ENCODE measurements around the gene KIFC3. TPM values are rescaled to one million over a fixed set of nuclear protein-coding genes. Genes with fewer than 3 reads are reported as not detected.

Gene KIFC3
- total and polyA plus RNA-seq, 2 of the 13 experiments (the other 11 are each of a cell fraction or from before 2014, with no cell fraction given) = 42.1 to 45.3 TPM

GRCh38 chr16:57810197-57811031 is 8.1 kb upstream of the KIFC3 start (continued):
- TF ChIP-seq, protein P1, sequence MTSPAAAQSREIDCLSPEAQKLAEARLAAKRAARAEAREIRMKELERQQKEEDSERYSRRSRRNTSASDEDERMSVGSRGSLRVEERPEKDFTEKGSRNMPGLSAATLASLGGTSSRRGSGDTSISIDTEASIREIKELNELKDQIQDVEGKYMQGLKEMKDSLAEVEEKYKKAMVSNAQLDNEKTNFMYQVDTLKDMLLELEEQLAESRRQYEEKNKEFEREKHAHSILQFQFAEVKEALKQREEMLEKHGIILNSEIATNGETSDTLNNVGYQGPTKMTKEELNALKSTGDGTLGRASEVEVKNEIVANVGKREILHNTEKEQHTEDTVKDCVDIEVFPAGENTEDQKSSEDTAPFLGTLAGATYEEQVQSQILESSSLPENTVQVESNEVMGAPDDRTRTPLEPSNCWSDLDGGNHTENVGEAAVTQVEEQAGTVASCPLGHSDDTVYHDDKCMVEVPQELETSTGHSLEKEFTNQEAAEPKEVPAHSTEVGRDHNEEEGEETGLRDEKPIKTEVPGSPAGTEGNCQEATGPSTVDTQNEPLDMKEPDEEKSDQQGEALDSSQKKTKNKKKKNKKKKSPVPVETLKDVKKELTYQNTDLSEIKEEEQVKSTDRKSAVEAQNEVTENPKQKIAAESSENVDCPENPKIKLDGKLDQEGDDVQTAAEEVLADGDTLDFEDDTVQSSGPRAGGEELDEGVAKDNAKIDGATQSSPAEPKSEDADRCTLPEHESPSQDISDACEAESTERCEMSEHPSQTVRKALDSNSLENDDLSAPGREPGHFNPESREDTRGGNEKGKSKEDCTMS (CRISPR knock-in tag; conservative IDR thresholded peaks at IDR 0.05) = no peak; the same call in 1 of the 2 replicates
- TF ChIP-seq KMT2B (CRISPR knock-in tag; IDR thresholded peaks at IDR 0.05) (peak; percentile 46; the same call in 1 of the 2 replicates), PLRG1 (conservative IDR thresholded peaks at IDR 0.05) (no peak), RBM22 (optimal IDR thresholded peaks at IDR 0.05; ENCODE audit: low read length) (no peak), ZBTB21 (CRISPR knock-in tag; IDR thresholded peaks at IDR 0.05) (no peak), KDM3A (CRISPR knock-in tag; IDR thresholded peaks at IDR 0.05; ENCODE audit: low read depth) (peak; percentile 48; the same call in 1 of the 2 replicates), SP1 (IDR thresholded peaks at IDR 0.05) (no peak), SP1 (CRISPR knock-in tag; IDR thresholded peaks at IDR 0.05) (no peak; the same call in 1 of the 2 replicates), ZNF557 (CRISPR knock-in tag; IDR thresholded peaks at IDR 0.05) (no peak), ZHX2 (IDR thresholded peaks at IDR 0.05; ENCODE audit: low read depth) (0 out of 2 replicates have a peak, but pooled peaks have one; percentile 16), ZHX2 (CRISPR knock-in tag; IDR thresholded peaks at IDR 0.05; ENCODE audit: borderline replicate concordance) (no peak), MED8 (CRISPR knock-in tag; IDR thresholded peaks at IDR 0.05; ENCODE audit: insufficient replicate concordance) (peak; percentile 69), MIXL1 (CRISPR knock-in tag; IDR thresholded peaks at IDR 0.05) (peak; percentile 90)
- TF ChIP-seq, protein P2, sequence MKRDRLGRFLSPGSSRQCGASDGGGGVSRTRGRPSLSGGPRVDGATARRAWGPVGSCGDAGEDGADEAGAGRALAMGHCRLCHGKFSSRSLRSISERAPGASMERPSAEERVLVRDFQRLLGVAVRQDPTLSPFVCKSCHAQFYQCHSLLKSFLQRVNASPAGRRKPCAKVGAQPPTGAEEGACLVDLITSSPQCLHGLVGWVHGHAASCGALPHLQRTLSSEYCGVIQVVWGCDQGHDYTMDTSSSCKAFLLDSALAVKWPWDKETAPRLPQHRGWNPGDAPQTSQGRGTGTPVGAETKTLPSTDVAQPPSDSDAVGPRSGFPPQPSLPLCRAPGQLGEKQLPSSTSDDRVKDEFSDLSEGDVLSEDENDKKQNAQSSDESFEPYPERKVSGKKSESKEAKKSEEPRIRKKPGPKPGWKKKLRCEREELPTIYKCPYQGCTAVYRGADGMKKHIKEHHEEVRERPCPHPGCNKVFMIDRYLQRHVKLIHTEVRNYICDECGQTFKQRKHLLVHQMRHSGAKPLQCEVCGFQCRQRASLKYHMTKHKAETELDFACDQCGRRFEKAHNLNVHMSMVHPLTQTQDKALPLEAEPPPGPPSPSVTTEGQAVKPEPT (CRISPR knock-in tag; IDR thresholded peaks at IDR 0.05; ENCODE audit: low read depth) = no peak
- TF ChIP-seq, protein P3, sequence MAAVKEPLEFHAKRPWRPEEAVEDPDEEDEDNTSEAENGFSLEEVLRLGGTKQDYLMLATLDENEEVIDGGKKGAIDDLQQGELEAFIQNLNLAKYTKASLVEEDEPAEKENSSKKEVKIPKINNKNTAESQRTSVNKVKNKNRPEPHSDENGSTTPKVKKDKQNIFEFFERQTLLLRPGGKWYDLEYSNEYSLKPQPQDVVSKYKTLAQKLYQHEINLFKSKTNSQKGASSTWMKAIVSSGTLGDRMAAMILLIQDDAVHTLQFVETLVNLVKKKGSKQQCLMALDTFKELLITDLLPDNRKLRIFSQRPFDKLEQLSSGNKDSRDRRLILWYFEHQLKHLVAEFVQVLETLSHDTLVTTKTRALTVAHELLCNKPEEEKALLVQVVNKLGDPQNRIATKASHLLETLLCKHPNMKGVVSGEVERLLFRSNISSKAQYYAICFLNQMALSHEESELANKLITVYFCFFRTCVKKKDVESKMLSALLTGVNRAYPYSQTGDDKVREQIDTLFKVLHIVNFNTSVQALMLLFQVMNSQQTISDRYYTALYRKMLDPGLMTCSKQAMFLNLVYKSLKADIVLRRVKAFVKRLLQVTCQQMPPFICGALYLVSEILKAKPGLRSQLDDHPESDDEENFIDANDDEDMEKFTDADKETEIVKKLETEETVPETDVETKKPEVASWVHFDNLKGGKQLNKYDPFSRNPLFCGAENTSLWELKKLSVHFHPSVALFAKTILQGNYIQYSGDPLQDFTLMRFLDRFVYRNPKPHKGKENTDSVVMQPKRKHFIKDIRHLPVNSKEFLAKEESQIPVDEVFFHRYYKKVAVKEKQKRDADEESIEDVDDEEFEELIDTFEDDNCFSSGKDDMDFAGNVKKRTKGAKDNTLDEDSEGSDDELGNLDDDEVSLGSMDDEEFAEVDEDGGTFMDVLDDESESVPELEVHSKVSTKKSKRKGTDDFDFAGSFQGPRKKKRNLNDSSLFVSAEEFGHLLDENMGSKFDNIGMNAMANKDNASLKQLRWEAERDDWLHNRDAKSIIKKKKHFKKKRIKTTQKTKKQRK (IDR thresholded peaks at IDR 0.05; ENCODE audit: low read length) = no peak

Data from HepG2 (cell line).